Measurements from ENCODE around the gene GUCA2B. TPM values are rescaled to one million over a fixed set of nuclear protein-coding genes. Genes with fewer than 3 reads are reported as not detected.
A peak's percentile ranks its signal among the peaks of the same experiment; 100 is the strongest.

The GUCA2B gene
- total RNA-seq, 2 donors from 2014 or later = not detected

GRCh38 chr1:42140191-42140590, 13.0 kb upstream of the GUCA2B start:
- Histone ChIP-seq H3K27me3 (replicated peaks; ENCODE audit: insufficient read depth) (no peaks in the 10 kb centered on the region), H3K9me3 (no peaks in the 10 kb centered on the region), H3K4me3 (no peak overlapping the region), H3K36me3 (no peaks in the 10 kb centered on the region), H3K4me1 (replicated peaks) (no peaks in the 10 kb centered on the region), H3K27ac (no peak overlapping the region)
- 100% methylated on average over 2 of the region's 2 CpGs for WGBS
- intact Hi-C loops (cut with DNase I) = no loop called here
- TF ChIP-seq POLR2A (IDR thresholded peaks at IDR 0.05) (no peak), CTCF (IDR thresholded peaks at IDR 0.05) (no peak), POLR2AphosphoS5 (IDR thresholded peaks at IDR 0.05) (no peak)
- no peak for DNase-seq (ENCODE audit: low spot score)

GRCh38 chr1:42141978-42142377, 11.2 kb upstream of the GUCA2B start:
- H3K9me3 ChIP-seq = no peaks in the 10 kb centered on the region
- no peaks in the 10 kb centered on the region for H3K4me1 ChIP-seq (replicated peaks)
- no peak for TF ChIP-seq POLR2AphosphoS5 (IDR thresholded peaks at IDR 0.05)
- no peak for TF ChIP-seq POLR2A (IDR thresholded peaks at IDR 0.05)
- no peak for TF ChIP-seq CTCF (IDR thresholded peaks at IDR 0.05)
- WGBS = 81% methylated on average over 5 of the region's 5 CpGs
- intact Hi-C loops (cut with DNase I) = no loop called here
- DNase-seq (ENCODE audit: low spot score) = no peak
- H3K36me3 ChIP-seq = no peaks in the 10 kb centered on the region
- H3K27me3 ChIP-seq (replicated peaks; ENCODE audit: insufficient read depth) = no peaks in the 10 kb centered on the region
- H3K27ac ChIP-seq = no peak overlapping the region
- H3K4me3 ChIP-seq = no peak overlapping the region

- intact Hi-C loops (cut with DNase I) = no loop called here
- Histone ChIP-seq H3K27ac (no peak overlapping the region), H3K36me3 (no peaks in the 10 kb centered on the region), H3K9me3 (no peaks in the 10 kb centered on the region), H3K4me1 (replicated peaks) (no peaks in the 10 kb centered on the region), H3K27me3 (replicated peaks; ENCODE audit: insufficient read depth) (no peaks in the 10 kb centered on the region), H3K4me3 (no peak overlapping the region)
- no peak for TF ChIP-seq POLR2A (IDR thresholded peaks at IDR 0.05)
- TF ChIP-seq POLR2AphosphoS5 (IDR thresholded peaks at IDR 0.05) = peak; percentile 32
- no peak for TF ChIP-seq CTCF (IDR thresholded peaks at IDR 0.05)
- 26% methylated on average over 4 of the region's 4 CpGs for WGBS
- no peak for DNase-seq (ENCODE audit: low spot score)
Observed at GRCh38 chr1:42142894-42143675, 10.1 kb upstream of the GUCA2B start.

GRCh38 chr1:42143896-42144710, 9.1 kb upstream of the GUCA2B start:
- intact Hi-C loops (cut with DNase I) = no loop called here
- no peaks in the 10 kb centered on the region for H3K4me1 ChIP-seq (replicated peaks)
- H3K36me3 ChIP-seq = no peaks in the 10 kb centered on the region
- no peak overlapping the region for H3K27ac ChIP-seq
- WGBS = 61% methylated on average over 12 of the region's 13 CpGs
- no peaks in the 10 kb centered on the region for H3K9me3 ChIP-seq
- no peak for DNase-seq (ENCODE audit: low spot score)
- TF ChIP-seq POLR2A (IDR thresholded peaks at IDR 0.05) (no peak), CTCF (IDR thresholded peaks at IDR 0.05) (no peak), POLR2AphosphoS5 (IDR thresholded peaks at IDR 0.05) (no peak)
- H3K4me3 ChIP-seq = no peak overlapping the region
- no peaks in the 10 kb centered on the region for H3K27me3 ChIP-seq (replicated peaks; ENCODE audit: insufficient read depth)

Measured in prostate gland (tissue), 2 donors.